A549 (cell line): Measurements from ENCODE around the gene PRKN. TPM values are rescaled to one million over a fixed set of nuclear protein-coding genes. Genes with fewer than 3 reads are reported as not detected.

Experiments
- ATAC-seq, 2 experiments: fragments of 200-7000 bp in 1 of 2; fragments of >200 bp in 1 of 2; cut with Nextera tagmentation in 1 of 2; cut with Tn5 transposase in 1 of 2; 3 replicates each; pipeline versions ENCODE4 v1.8.0 to v1.9.1; 2018 to 2020; ENCODE audit warnings: mild to moderate bottlenecking in 1 of 2, moderate library complexity in 1 of 2
- CTCF ChIA-PET: fragments of 300-600 bp; sonication (Branson Sonifier 250); formaldehyde crosslinking; extraction: SDS; loops from one replicate; lab custom pipeline; 2021; ENCODE audit warnings: antibody characterized with exemption, inconsistent platforms; lab: Yijun Ruan, JAX
- POLR2A ChIA-PET: fragments of 350-600 bp; formaldehyde crosslinking; extraction: SDS; loops from one replicate; lab custom pipeline; 2021; ENCODE audit warnings: antibody characterized with exemption, inconsistent platforms; lab: Yijun Ruan, JAX
- DNase-seq, 2 experiments: peaks; one replicate each; pipeline versions ENCODE4 v3.0.0 to v3.0.0-alpha.2; 2011 to 2016; ENCODE audit warnings: low read depth in 1 of 2, low spot score in 1 of 2
- FAIRE-seq: peaks from 2 replicates; lab custom pipeline; 2011; peaks lifted over from hg19 to GRCh38; lab: Jason Lieb, UNC
- H3K27ac ChIP-seq, 2 experiments: fragments of >200 bp; sonication (Bioruptor Twin); formaldehyde crosslinking; 3 replicates each; pipeline ENCODE4 v1.5.1; 2016 to 2017
- H3K4me1 ChIP-seq: fragments of >200 bp; sonication (Bioruptor Twin); formaldehyde crosslinking; 3 replicates; pipeline ENCODE4 v1.6.1; 2016
- H3K4me2 ChIP-seq: fragments of >200 bp; sonication (Bioruptor Twin); formaldehyde crosslinking; 3 replicates; pipeline ENCODE4 v1.6.1; 2016
- H3K4me3 ChIP-seq: fragments of >200 bp; sonication (Bioruptor Twin); formaldehyde crosslinking; 3 replicates; pipeline ENCODE4 v1.5.1; 2016
- H3K9me3 ChIP-seq: fragments of >200 bp; sonication (Bioruptor Twin); formaldehyde crosslinking; 3 replicates; pipeline ENCODE4 v1.6.1; 2016
- CBX8 ChIP-seq: fragments of 200-600 bp; sonication (generic); IDR thresholded peaks from 2 replicates; pipeline ENCODE4 v1.6.1; 2016
- CEBPB ChIP-seq, 2 experiments: fragments of >200 bp in 1 of 2; sonication (Bioruptor Twin) in 1 of 2; formaldehyde crosslinking in 1 of 2; IDR thresholded peaks; 2 replicates each; pipeline ENCODE4 v1.6.1; 2012 to 2016
- CHD2 ChIP-seq: fragments of 150-350 bp; IDR thresholded peaks from 2 replicates; pipeline ENCODE4 v1.6.1; 2014; ENCODE audit warnings: low read length; ENCODE audit not compliant: partially characterized antibody
- CHD4 ChIP-seq: fragments of 200-600 bp; sonication (generic); IDR thresholded peaks from 2 replicates; pipeline ENCODE4 v1.6.1; 2016; ENCODE audit warnings: antibody characterized with exemption, mild to moderate bottlenecking, borderline replicate concordance
- E2F6 ChIP-seq: IDR thresholded peaks from 2 replicates; pipeline ENCODE4 v1.6.1; 2012; ENCODE audit warnings: low read depth, borderline replicate concordance
- EP300 ChIP-seq, 2 experiments: fragments of >200 bp; sonication (Bioruptor Twin); formaldehyde crosslinking; IDR thresholded peaks; 2 replicates in 1 of 2; 3 replicates in 1 of 2; pipeline ENCODE4 v1.6.1; 2016 to 2017
- FOSB ChIP-seq: fragments of 250-450 bp; sonication (Bioruptor Pico); IDR thresholded peaks from 2 replicates; pipeline ENCODE4 v1.5.0; 2020; ENCODE audit warnings: mild to moderate bottlenecking, moderate library complexity
- FOSL2 ChIP-seq, 2 experiments: fragments of 450-650 bp in 1 of 2; fragments of >200 bp in 1 of 2; sonication (Bioruptor Twin) in 1 of 2; formaldehyde crosslinking; IDR thresholded peaks; 2 replicates each; pipeline versions ENCODE4 v1.5.0 to v1.6.1; 2016 to 2020; ENCODE audit warnings: mild to moderate bottlenecking in 1 of 2, moderate library complexity in 1 of 2
- GATA3 ChIP-seq: IDR thresholded peaks from 2 replicates; pipeline ENCODE4 v1.6.1; 2012; ENCODE audit warnings: borderline replicate concordance
- HOXA7 ChIP-seq: fragments of 250-450 bp; sonication (Bioruptor Pico); IDR thresholded peaks from 2 replicates; pipeline ENCODE4 v1.5.0; 2020; ENCODE audit warnings: mild to moderate bottlenecking, moderate library complexity
- HOXB13 ChIP-seq: fragments of 250-450 bp; sonication (Bioruptor Pico); IDR thresholded peaks from 2 replicates; pipeline ENCODE4 v1.5.0; 2020; ENCODE audit warnings: low read depth, mild to moderate bottlenecking, moderate library complexity
- JUNB ChIP-seq: fragments of >200 bp; sonication (Bioruptor Twin); formaldehyde crosslinking; IDR thresholded peaks from 2 replicates; pipeline ENCODE4 v1.6.1; 2016
- MAFK ChIP-seq: fragments of 450-650 bp; IDR thresholded peaks from 2 replicates; pipeline ENCODE4 v1.6.1; 2014; ENCODE audit not compliant: partially characterized antibody
- MAZ ChIP-seq: fragments of 150-350 bp; IDR thresholded peaks from 2 replicates; pipeline ENCODE4 v1.6.1; 2014; ENCODE audit warnings: antibody characterized with exemption, low read depth, low read length, borderline replicate concordance
- NFE2L2 ChIP-seq: fragments of 150-350 bp; conservative IDR thresholded peaks from 2 replicates; pipeline ENCODE4 v1.6.1; 2014; ENCODE audit warnings: low read length
- PBX3 ChIP-seq: IDR thresholded peaks from 2 replicates; pipeline ENCODE4 v1.6.1; 2012
- PHF8 ChIP-seq: fragments of 200-600 bp; sonication (generic); IDR thresholded peaks from 2 replicates; pipeline ENCODE4 v1.6.1; 2016; ENCODE audit warnings: low read depth, mild to moderate bottlenecking, antibody characterized with exemption, moderate library complexity, borderline replicate concordance
- RNF2 ChIP-seq: fragments of 200-600 bp; sonication (generic); IDR thresholded peaks from 2 replicates; pipeline ENCODE4 v1.6.1; 2016; ENCODE audit warnings: low read depth, mild to moderate bottlenecking, antibody characterized with exemption, moderate library complexity, borderline replicate concordance
- SREBF2 ChIP-seq: fragments of 450-650 bp; IDR thresholded peaks from 2 replicates; pipeline ENCODE4 v1.6.1; 2014; ENCODE audit warnings: mild to moderate bottlenecking, moderate library complexity
- TP53 ChIP-seq: fragments of 250-450 bp; sonication (Bioruptor Pico); IDR thresholded peaks from 2 replicates; pipeline ENCODE4 v1.5.0; 2021; ENCODE audit warnings: mild to moderate bottlenecking, moderate library complexity
- ZC3H11A ChIP-seq: fragments of 450-650 bp; IDR thresholded peaks from 2 replicates; pipeline ENCODE4 v1.6.1; 2014; ENCODE audit warnings: antibody characterized with exemption, mild to moderate bottlenecking
- ZNF302 ChIP-seq: fragments of 250-450 bp; sonication (Bioruptor Pico); IDR thresholded peaks from 2 replicates; pipeline ENCODE4 v1.9.0; 2021; ENCODE audit warnings: inconsistent platforms, mild to moderate bottlenecking, moderate library complexity
- ZSCAN20 ChIP-seq: fragments of 250-450 bp; sonication (Bioruptor Pico); IDR thresholded peaks from 2 replicates; pipeline ENCODE4 v1.8.0; 2022; ENCODE audit warnings: mild to moderate bottlenecking, moderate library complexity
- WGBS: methylation state at CpG from one replicate; pipeline ENCODE4 v1.1.6; 2017; ENCODE audit errors: missing lambda C conversion rate; 5-methylcytosine and 5-hydroxymethylcytosine counted together
- polyA plus RNA-seq, 4 experiments: library from polyadenylated mRNA; depleted of rRNA in 3 of 4; stranded (reverse); fragments of >200 nt; fragmentation: RNase III in 1 of 4; extraction: RNeasy Plus Mini Kit Qiagen cat#74134 plus additional on column Dnase treatment in 1 of 4; gene quantifications; 2 replicates in 3 of 4; 3 replicates in 1 of 4; pipeline ENCODE4 v1.2.3, GENCODE V29; 2011 to 2017
- TF ChIP-seq, protein P1 (sequence below): fragments of 450-650 bp; IDR thresholded peaks from 2 replicates; pipeline ENCODE4 v1.6.1; 2014; ENCODE audit warnings: antibody characterized with exemption

PRKN gene
- polyA plus RNA-seq, 2 of the 4 experiments (the other 2 are of a cell fraction), result 0.36 to 0.39 TPM

GRCh38 chr6:161389756-161390155 lies 1337.8 kb downstream of the PRKN start (continued):
- no peak for TF ChIP-seq E2F6

DNA sequence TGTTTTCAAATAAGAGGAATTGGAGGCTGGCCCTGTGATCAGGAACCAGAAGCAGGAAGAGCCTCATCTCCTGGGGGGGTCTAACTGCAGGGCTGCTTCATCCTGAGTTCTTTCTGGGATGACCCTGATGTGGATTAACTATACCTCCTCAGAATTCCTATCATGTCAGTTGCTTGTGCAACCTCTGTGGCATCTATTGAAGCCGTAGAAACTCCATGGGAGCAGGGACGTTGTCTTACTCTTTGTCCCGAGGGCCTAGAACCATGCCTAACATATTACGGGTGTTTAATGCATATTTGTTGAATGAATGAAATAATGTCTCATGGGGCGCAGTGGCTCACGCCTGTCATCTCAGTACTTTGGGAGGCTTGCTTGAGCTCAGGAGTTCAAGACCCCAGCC lies 1343.6 kb downstream of the PRKN start:
- no peak overlapping the region for H3K27ac ChIP-seq
- TF ChIP-seq JUNB, result no peak
- TF ChIP-seq MAFK, result no peak
- TF ChIP-seq FOSB (CRISPR knock-in tag), result no peak
- TF ChIP-seq NFE2L2, result no peak
- TF ChIP-seq ZC3H11A, result no peak
- TF ChIP-seq, protein P1, sequence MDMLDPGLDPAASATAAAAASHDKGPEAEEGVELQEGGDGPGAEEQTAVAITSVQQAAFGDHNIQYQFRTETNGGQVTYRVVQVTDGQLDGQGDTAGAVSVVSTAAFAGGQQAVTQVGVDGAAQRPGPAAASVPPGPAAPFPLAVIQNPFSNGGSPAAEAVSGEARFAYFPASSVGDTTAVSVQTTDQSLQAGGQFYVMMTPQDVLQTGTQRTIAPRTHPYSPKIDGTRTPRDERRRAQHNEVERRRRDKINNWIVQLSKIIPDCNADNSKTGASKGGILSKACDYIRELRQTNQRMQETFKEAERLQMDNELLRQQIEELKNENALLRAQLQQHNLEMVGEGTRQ, result no peak
- TF ChIP-seq ZNF302 (CRISPR knock-in tag), result no peak
- TF ChIP-seq HOXA7 (CRISPR knock-in tag), result no peak
- TF ChIP-seq ZSCAN20 (CRISPR knock-in tag), result no peak
- no peak for TF ChIP-seq PBX3
- H3K4me3 ChIP-seq, result no peak overlapping the region
- no peak for ATAC-seq
- H3K4me1 ChIP-seq, result no peaks in the 10 kb centered on the region
- no peak for FAIRE-seq
- ChIA-PET CTCF (interaction anchor here (0.7 to 1.1 kb wide), 3 partner anchors 10 to 15 kb away, joined by 3 read pairs; no protein-coding TSS in a partner anchor), POLR2A (no interaction called here)
- DNase-seq, result no peak
- no peak overlapping the region for H3K4me2 ChIP-seq
- 70% methylated on average over 5 of the region's 6 CpGs for WGBS
- no peaks in the 10 kb centered on the region for H3K9me3 ChIP-seq

- H3K4me2 ChIP-seq, result no peak overlapping the region
- ChIA-PET CTCF (interaction anchor here (0.6 to 13.4 kb wide), 3 partner anchors 9 to 451 kb away, joined by 3 to 223 read pairs (median 7); no protein-coding TSS in a partner anchor), POLR2A (no interaction called here)
- no peak for FAIRE-seq
- 33% methylated on average over 8 of the region's 8 CpGs for WGBS
- no peak for ATAC-seq
- H3K9me3 ChIP-seq, result no peaks in the 10 kb centered on the region
- no peak overlapping the region for H3K27ac ChIP-seq
- DNase-seq, result no peak
- no peak overlapping the region for H3K4me3 ChIP-seq
- TF ChIP-seq E2F6 (no peak), TP53 (CRISPR knock-in tag) (no peak), CBX8 (no peak), ZC3H11A (no peak), FOSL2 (IDR thresholded peaks at IDR 0.05) (no peak), FOSL2 (CRISPR knock-in tag; IDR thresholded peaks at IDR 0.05) (no peak), MAFK (no peak), MAZ (no peak), CHD4 (no peak), CEBPB (IDR thresholded peaks at IDR 0.05) (no peak), CHD2 (no peak), GATA3 (no peak), SREBF2 (no peak), PBX3 (no peak), FOSB (CRISPR knock-in tag) (no peak), HOXB13 (CRISPR knock-in tag) (no peak), ZNF302 (CRISPR knock-in tag) (no peak), PHF8 (no peak), EP300 (IDR thresholded peaks at IDR 0.05) (no peak), RNF2 (no peak)
- no peaks in the 10 kb centered on the region for H3K4me1 ChIP-seq
These were observed 1347.6 kb downstream of the PRKN start for GRCh38 chr6:161379834-161380582.
